ENCODE results near the gene MCTP2. TPM values are rescaled to one million over a fixed set of nuclear protein-coding genes. Genes with fewer than 3 reads are reported as not detected.

The MCTP2 gene
- total and polyA plus RNA-seq, 2 donors (not counting 1 experiment from before 2014, with no cell fraction given): 38.3 to 64.8 TPM

GRCh38 chr15:94266789-94267188, 35.4 kb downstream of the MCTP2 start:
- TF ChIP-seq EZH2 (IDR thresholded peaks at IDR 0.05; ENCODE audit: borderline replicate concordance, insufficient read depth, low read depth, low read length, poor library complexity, severe bottlenecking) (no peak), CTCF (IDR thresholded peaks at IDR 0.05) (no peak)
- H3K79me2 ChIP-seq (ENCODE audit: control insufficient read depth, insufficient read depth, low read length): peaks cover 98% of the 10 kb centered on the region
- intact Hi-C loops (cut with micrococcal nuclease): no loop called here
- DNase-seq: no peak
- H3K27me3 Mint-ChIP-seq: no peaks in the 10 kb centered on the region
- H3K27me3 ChIP-seq (replicated peaks in 1 of 4; ENCODE audit: control extremely low read depth in 1 of 4, control insufficient read depth in 3 of 4, insufficient read depth in 4 of 4, low read length in 3 of 4): no peaks in the 10 kb centered on the region
- ChIA-PET CTCF (interaction anchor here (1.4 kb wide), 1 partner anchor 57 kb away, joined by 6 read pairs; no protein-coding TSS in a partner anchor), POLR2A (no interaction called here)
- no peak overlapping the region for H3K9ac ChIP-seq (ENCODE audit: low read length)
- H2AFZ ChIP-seq (ENCODE audit: insufficient read depth, low read depth, low read length, poor library complexity, severe bottlenecking): no peak overlapping the region
- H3K4me1 Mint-ChIP-seq: peaks cover 42% of the 10 kb centered on the region
- H3K36me3 ChIP-seq (replicated peaks in 1 of 2; ENCODE audit: control extremely low read depth in 1 of 2, control insufficient read depth in 1 of 2, extremely low read depth in 1 of 2, insufficient read depth in 2 of 2, low read length in 1 of 2): no peaks in the 10 kb centered on the region
- H3K27ac ChIP-seq (ENCODE audit: low read length in 2 of 2): no peak overlapping the region
- H3K4me1 ChIP-seq (ENCODE audit: control insufficient read depth in 2 of 2, insufficient read depth in 2 of 2, low read length in 2 of 2): peaks cover 42 to 57% of the 10 kb centered on the region in 2 donors
- no peak overlapping the region for H3K4me3 ChIP-seq (ENCODE audit: control extremely low read depth in 1 of 5, extremely low read depth in 1 of 5, insufficient read depth in 1 of 5, low read depth in 2 of 5, low read length in 4 of 5)
- no peak for ATAC-seq (ENCODE audit: low read depth)
- peak overlapping the region; percentile 2 for H3K27ac Mint-ChIP-seq
- H3K4me2 ChIP-seq (replicated peaks; ENCODE audit: low read depth, low read length, poor library complexity, severe bottlenecking): no peak overlapping the region
- no peaks in the 10 kb centered on the region for H4K20me1 ChIP-seq (ENCODE audit: control insufficient read depth, insufficient read depth, low read length, poor library complexity, severe bottlenecking)
- H3K9me3 ChIP-seq (ENCODE audit: control extremely low read depth in 1 of 3, control insufficient read depth in 2 of 3, insufficient read depth in 1 of 3, low read length in 2 of 3): no peaks in the 10 kb centered on the region
- no peak overlapping the region for H3K4me3 Mint-ChIP-seq
- no peaks in the 10 kb centered on the region for H3K9me3 Mint-ChIP-seq (ENCODE audit: insufficient read depth)
- WGBS (ENCODE audit: insufficient coverage): 17% methylated on average over 1 of the region's 3 CpGs

GRCh38 chr15:94269954-94270353, 38.6 kb downstream of the MCTP2 start:
- H3K27me3 Mint-ChIP-seq: no peaks in the 10 kb centered on the region
- no peak overlapping the region for H2AFZ ChIP-seq (ENCODE audit: insufficient read depth, low read depth, low read length, poor library complexity, severe bottlenecking)
- no peaks in the 10 kb centered on the region for H3K9me3 Mint-ChIP-seq (ENCODE audit: insufficient read depth)
- no peak overlapping the region for H3K9ac ChIP-seq (ENCODE audit: low read length)
- H3K4me1 Mint-ChIP-seq: peaks cover 31% of the 10 kb centered on the region
- H3K36me3 ChIP-seq (replicated peaks in 1 of 2; ENCODE audit: control extremely low read depth in 1 of 2, control insufficient read depth in 1 of 2, extremely low read depth in 1 of 2, insufficient read depth in 2 of 2, low read length in 1 of 2): no peaks in the 10 kb centered on the region
- H3K4me3 Mint-ChIP-seq: no peak overlapping the region
- H3K4me2 ChIP-seq (replicated peaks; ENCODE audit: low read depth, low read length, poor library complexity, severe bottlenecking): no peak overlapping the region
- H4K20me1 ChIP-seq (ENCODE audit: control insufficient read depth, insufficient read depth, low read length, poor library complexity, severe bottlenecking): no peaks in the 10 kb centered on the region
- no peaks in the 10 kb centered on the region for H3K27me3 ChIP-seq (replicated peaks in 1 of 4; ENCODE audit: control extremely low read depth in 1 of 4, control insufficient read depth in 3 of 4, insufficient read depth in 4 of 4, low read length in 3 of 4)
- ChIA-PET CTCF (interaction anchor here (1.0 to 1.4 kb wide), 2 partner anchors 13 to 18 kb away, joined by 3 to 4 read pairs; no protein-coding TSS in a partner anchor), POLR2A (no interaction called here)
- H3K4me3 ChIP-seq (ENCODE audit: control extremely low read depth in 1 of 5, extremely low read depth in 1 of 5, insufficient read depth in 1 of 5, low read depth in 2 of 5, low read length in 4 of 5): no peak overlapping the region
- no peak for ATAC-seq (ENCODE audit: low read depth)
- intact Hi-C loops (cut with micrococcal nuclease): loop anchor here (5.0 kb wide), 1 partner anchor 38 kb away; the partner anchor contains the start of gene MCTP2
- H3K79me2 ChIP-seq (ENCODE audit: control insufficient read depth, insufficient read depth, low read length): peaks cover 96% of the 10 kb centered on the region
- WGBS (ENCODE audit: insufficient coverage): no CpG with 5 or more reads among the region's 2 CpGs
- TF ChIP-seq CTCF (IDR thresholded peaks at IDR 0.05): no peak
- TF ChIP-seq EZH2 (IDR thresholded peaks at IDR 0.05; ENCODE audit: borderline replicate concordance, insufficient read depth, low read depth, low read length, poor library complexity, severe bottlenecking): no peak
- H3K9me3 ChIP-seq (ENCODE audit: control extremely low read depth in 1 of 3, control insufficient read depth in 2 of 3, insufficient read depth in 1 of 3, low read length in 2 of 3): no peaks in the 10 kb centered on the region
- no peak overlapping the region for H3K27ac Mint-ChIP-seq
- H3K27ac ChIP-seq (ENCODE audit: low read length in 2 of 2): no peak overlapping the region
- H3K4me1 ChIP-seq (ENCODE audit: control insufficient read depth in 2 of 2, insufficient read depth in 2 of 2, low read length in 2 of 2): peaks cover 42 to 55% of the 10 kb centered on the region in 2 donors
- DNase-seq: no peak
